GM12891 (cell line): ENCODE results near the gene SYMPK.

Experiments
- POLR2A ChIP-seq: IDR thresholded peaks from 2 replicates; pipeline ENCODE4 v1.6.1; 2011; ENCODE audit warnings: low read depth, low read length, control low read depth
- POLR2AphosphoS5 ChIP-seq: IDR thresholded peaks from 2 replicates; pipeline ENCODE4 v1.6.1; 2011; ENCODE audit warnings: low read depth, low read length, control low read depth

DNA sequence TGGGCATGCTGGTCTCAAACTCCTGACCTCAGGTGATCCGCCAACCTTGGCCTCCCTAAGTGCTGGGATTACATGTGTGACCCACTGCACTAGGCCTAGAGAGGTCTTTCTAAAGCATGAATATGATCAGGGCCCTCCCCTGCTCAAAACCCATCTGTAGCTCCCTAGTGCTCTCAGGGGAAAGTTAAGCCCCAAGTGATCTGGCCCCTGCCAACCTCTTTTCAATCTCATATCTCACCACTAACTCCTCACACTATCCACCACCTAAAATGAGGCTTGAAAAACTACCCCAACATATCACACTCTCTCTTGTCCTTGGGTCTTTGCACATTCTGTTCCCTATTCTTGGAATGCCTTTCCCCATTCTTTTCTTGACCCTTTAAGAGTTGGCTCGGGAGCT lies 68.3 kb downstream of the SYMPK start:
- TF ChIP-seq POLR2AphosphoS5, result no peak
- no peak for TF ChIP-seq POLR2A
